Keratinocyte (primary cell): ENCODE results near the gene ARRB1.

ENCODE experiments used
- CTCF ChIP-seq, 3 experiments: IDR thresholded peaks in 1 of 3; conservative IDR thresholded peaks in 1 of 3; optimal IDR thresholded peaks in 1 of 3; 2 replicates in 2 of 3; 3 replicates in 1 of 3; pipeline versions ENCODE3 to v1.5.1; 2011; ENCODE audit warnings: low read length in 3 of 3, mild to moderate bottlenecking in 3 of 3, moderate library complexity in 2 of 3, control low read depth in 1 of 3, inconsistent platforms in 1 of 3; ENCODE audit not compliant: insufficient read depth in 2 of 3; ENCODE audit errors: extremely low read depth in 1 of 3
- EZH2 ChIP-seq: IDR thresholded peaks from one replicate; pipeline ENCODE4 v1.6.1; 2012; ENCODE audit warnings: inconsistent platforms, mild to moderate bottlenecking, low read length, moderate library complexity

- TF ChIP-seq CTCF (optimal IDR thresholded peaks at IDR 0.05 in 1 of 3, IDR thresholded peaks at IDR 0.05 in 1 of 3, conservative IDR thresholded peaks at IDR 0.05 in 1 of 3; ENCODE audit: extremely low read depth in 1 of 3, insufficient read depth in 2 of 3, low read length in 3 of 3) (no peak), EZH2 (no peak)
Observed at GRCh38 chr11:75306529-75306928, 44.9 kb downstream of the ARRB1 start.
